H1 (cell line): Measurements from ENCODE around the gene TNC. TPM values are rescaled to one million over a fixed set of nuclear protein-coding genes. Genes with fewer than 3 reads are reported as not detected.

Source experiments
- CTCF ChIA-PET: fragments of 300-600 bp; sonication (Branson Sonifier 250); formaldehyde crosslinking; loops from one replicate; lab custom pipeline; 2021; ENCODE audit not compliant: partially characterized antibody; lab: Charles Lee
- POLR2A ChIA-PET: fragments of 300-600 bp; sonication (Branson Sonifier 250); formaldehyde crosslinking; loops from one replicate; lab custom pipeline; 2021; ENCODE audit warnings: inconsistent platforms; ENCODE audit not compliant: partially characterized antibody; lab: Charles Lee
- DNase-seq, 2 experiments: peaks; one replicate each; pipeline versions ENCODE4 v3.0.0 to v3.0.0-alpha.2; 2010 to 2022; ENCODE audit warnings: low spot score in 2 of 2, low read depth in 1 of 2, mixed read lengths in 1 of 2
- FAIRE-seq: peaks from 2 replicates; lab custom pipeline; 2011; peaks lifted over from hg19 to GRCh38; lab: Jason Lieb, UNC
- H2AFZ ChIP-seq: 2 replicates; pipeline ENCODE4 v1.8.1; 2012; ENCODE audit warnings: low read length, inconsistent platforms
- H2AK5ac ChIP-seq: 2 replicates; pipeline ENCODE4 v1.6.1; 2013; ENCODE audit warnings: low read depth, low read length
- H2BK120ac ChIP-seq: replicated peaks from 2 replicates; pipeline ENCODE3; 2013; ENCODE audit warnings: low read depth, low read length, inconsistent platforms
- H2BK12ac ChIP-seq: 2 replicates; pipeline ENCODE4 v1.6.1; 2013; ENCODE audit warnings: low read depth, low read length
- H2BK15ac ChIP-seq: 2 replicates; pipeline ENCODE4 v1.6.1; 2013; ENCODE audit warnings: low read length
- H2BK20ac ChIP-seq: 2 replicates; pipeline ENCODE4 v1.6.1; 2013; ENCODE audit warnings: low read length
- H2BK5ac ChIP-seq: 2 replicates; pipeline ENCODE4 v1.6.1; 2013; ENCODE audit warnings: low read depth, low read length
- H3K14ac ChIP-seq: 2 replicates; pipeline ENCODE4 v1.6.1; 2013; ENCODE audit warnings: inconsistent platforms; ENCODE audit not compliant: insufficient read length
- H3K18ac ChIP-seq: 2 replicates; pipeline ENCODE4 v1.6.1; 2013; ENCODE audit warnings: low read length; ENCODE audit errors: extremely low read depth
- H3K23ac ChIP-seq: 2 replicates; pipeline ENCODE4 v1.6.1; 2013; ENCODE audit warnings: inconsistent platforms; ENCODE audit not compliant: insufficient read length
- H3K23me2 ChIP-seq: 2 replicates; pipeline ENCODE4 v1.6.1; 2013; ENCODE audit warnings: low read depth, low read length
- H3K27ac ChIP-seq: 2 replicates; pipeline ENCODE4 v1.6.1; 2011; ENCODE audit warnings: low read depth, low read length, inconsistent platforms
- H3K27me3 ChIP-seq, 4 experiments: replicated peaks in 1 of 4; 1 replicate in 1 of 4; 2 replicates in 3 of 4; pipeline versions ENCODE4 v1.6.1 to v1.8.1; 2011 to 2013; ENCODE audit warnings: low read length in 3 of 4, mild to moderate bottlenecking in 3 of 4, inconsistent platforms in 2 of 4, mixed read lengths in 2 of 4, moderate library complexity in 1 of 4; ENCODE audit not compliant: control insufficient read depth in 3 of 4, insufficient read depth in 3 of 4; ENCODE audit errors: extremely low read depth in 1 of 4
- H3K36me3 ChIP-seq, 4 experiments: 2 replicates each; pipeline versions ENCODE4 v1.6.1 to v1.8.1; 2011 to 2013; ENCODE audit warnings: mild to moderate bottlenecking in 4 of 4, low read length in 3 of 4, moderate library complexity in 2 of 4, control low read depth in 1 of 4, inconsistent platforms in 1 of 4; ENCODE audit not compliant: insufficient read depth in 4 of 4, control insufficient read depth in 2 of 4
- H3K4ac ChIP-seq: replicated peaks from 2 replicates; pipeline ENCODE3; 2013; ENCODE audit warnings: low read length, low read depth, mixed read lengths, inconsistent platforms; ENCODE audit not compliant: insufficient read length
- H3K4me1 ChIP-seq, 4 experiments: replicated peaks in 1 of 4; 1 replicate in 1 of 4; 2 replicates in 3 of 4; pipeline versions ENCODE4 v1.6.1 to v1.8.1; 2011 to 2013; ENCODE audit warnings: low read length in 3 of 4, inconsistent platforms in 2 of 4, mixed read lengths in 1 of 4; ENCODE audit not compliant: insufficient read depth in 4 of 4, control insufficient read depth in 3 of 4
- H3K4me2 ChIP-seq, 2 experiments: 2 replicates each; pipeline versions ENCODE4 v1.6.1 to v1.8.1; 2011 to 2013; ENCODE audit warnings: low read depth in 2 of 2, low read length in 2 of 2, control low read depth in 1 of 2, inconsistent platforms in 1 of 2, mild to moderate bottlenecking in 1 of 2; ENCODE audit not compliant: insufficient read depth in 1 of 2
- H3K4me3 ChIP-seq, 4 experiments: fragments of 200-600, 300-600 bp in 1 of 4; sonication (generic), shearing (Covaris generic), sonication (Bioruptor Twin) in 1 of 4; 2 replicates each; pipeline versions ENCODE4 v1.5.1 to v1.8.1; 2011 to 2016; ENCODE audit warnings: low read length in 4 of 4, low read depth in 3 of 4, control low read depth in 2 of 4, inconsistent platforms in 2 of 4, mild to moderate bottlenecking in 2 of 4, mixed read lengths in 1 of 4, moderate library complexity in 1 of 4; ENCODE audit not compliant: insufficient read depth in 2 of 4; ENCODE audit errors: extremely low read depth in 1 of 4
- H3K56ac ChIP-seq: replicated peaks from 2 replicates; pipeline ENCODE3; 2013; ENCODE audit warnings: low read depth, mild to moderate bottlenecking, mixed read lengths, low read length, inconsistent platforms; ENCODE audit not compliant: insufficient read length
- H3K79me1 ChIP-seq: 2 replicates; pipeline ENCODE4 v1.6.1; 2013; ENCODE audit warnings: low read depth, low read length, control low read depth
- H3K79me2 ChIP-seq, 2 experiments: 2 replicates each; pipeline versions ENCODE4 v1.6.1 to v1.8.1; 2012 to 2013; ENCODE audit warnings: low read length in 2 of 2, mild to moderate bottlenecking in 2 of 2, inconsistent platforms in 1 of 2; ENCODE audit not compliant: insufficient read depth in 2 of 2, control insufficient read depth in 1 of 2
- H3K9ac ChIP-seq, 4 experiments: replicated peaks in 1 of 4; 1 replicate in 1 of 4; 2 replicates in 3 of 4; pipeline versions ENCODE4 v1.6.1 to v1.8.1; 2011 to 2013; ENCODE audit warnings: low read depth in 3 of 4, low read length in 3 of 4, control low read depth in 2 of 4, mild to moderate bottlenecking in 2 of 4, moderate library complexity in 2 of 4, inconsistent platforms in 1 of 4; ENCODE audit errors: extremely low read depth in 1 of 4
- H3K9me3 ChIP-seq, 2 experiments: 2 replicates each; pipeline versions ENCODE4 v1.6.1 to v1.8.1; 2012 to 2013; ENCODE audit warnings: mild to moderate bottlenecking in 2 of 2, moderate library complexity in 2 of 2, control low read depth in 1 of 2, inconsistent platforms in 1 of 2, low read depth in 1 of 2, low read length in 1 of 2, mixed read lengths in 1 of 2; ENCODE audit not compliant: insufficient read depth in 2 of 2
- H4K20me1 ChIP-seq, 2 experiments: replicated peaks in 1 of 2; 2 replicates each; pipeline versions ENCODE3 to v1.8.1; 2011 to 2013; ENCODE audit warnings: inconsistent platforms in 2 of 2, low read length in 2 of 2, mild to moderate bottlenecking in 1 of 2; ENCODE audit not compliant: insufficient read depth in 2 of 2, control insufficient read depth in 1 of 2
- H4K5ac ChIP-seq: 2 replicates; pipeline ENCODE4 v1.6.1; 2013; ENCODE audit warnings: low read length, low read depth, mixed read lengths, inconsistent platforms; ENCODE audit not compliant: insufficient read length
- H4K8ac ChIP-seq: 2 replicates; pipeline ENCODE4 v1.8.0; 2013; ENCODE audit warnings: mild to moderate bottlenecking, moderate library complexity, low read length, inconsistent platforms; ENCODE audit not compliant: insufficient read depth; ENCODE audit errors: extremely low read depth
- H4K91ac ChIP-seq: replicated peaks from 2 replicates; pipeline ENCODE3; 2013; ENCODE audit warnings: low read length, mixed read lengths, inconsistent platforms; ENCODE audit not compliant: insufficient read length
- ATF3 ChIP-seq: IDR thresholded peaks from 2 replicates; pipeline ENCODE4 v1.6.1; 2011; ENCODE audit warnings: low read depth, mild to moderate bottlenecking, low read length; ENCODE audit not compliant: insufficient read depth
- CBX5 ChIP-seq: fragments of 300-800, 300-1000 bp; sonication (generic); IDR thresholded peaks from 2 replicates; pipeline ENCODE4 v1.7.1; 2016; ENCODE audit warnings: antibody characterized with exemption, low read length, low read depth
- CEBPB ChIP-seq: IDR thresholded peaks from 2 replicates; pipeline ENCODE4 v1.6.1; 2012; ENCODE audit warnings: low read depth, low read length
- CHD1 ChIP-seq: IDR thresholded peaks from 2 replicates; pipeline ENCODE4 v1.6.1; 2012; ENCODE audit warnings: low read depth, low read length, improper control_type of control experiment
- EZH2 ChIP-seq: fragments of 200-600 bp; sonication (generic); IDR thresholded peaks from 2 replicates; pipeline ENCODE4 v1.7.1; 2012; ENCODE audit warnings: low read depth, mild to moderate bottlenecking, moderate library complexity, low read length, inconsistent platforms; ENCODE audit not compliant: severe bottlenecking
- JUN ChIP-seq: IDR thresholded peaks from 2 replicates; pipeline ENCODE4 v1.6.1; 2011; ENCODE audit warnings: low read depth, mild to moderate bottlenecking, improper control_type of control experiment, low read length
- NANOG ChIP-seq: IDR thresholded peaks from 2 replicates; pipeline ENCODE4 v1.6.1; 2011; ENCODE audit warnings: low read length, low read depth, mild to moderate bottlenecking, inconsistent platforms; ENCODE audit not compliant: insufficient read depth, poor library complexity, severe bottlenecking
- POU5F1 ChIP-seq: IDR thresholded peaks from 2 replicates; pipeline ENCODE4 v1.6.1; 2011; ENCODE audit warnings: low read depth, mild to moderate bottlenecking, low read length, moderate library complexity
- SIN3A ChIP-seq, 2 experiments: IDR thresholded peaks in 1 of 2; conservative IDR thresholded peaks in 1 of 2; 2 replicates each; pipeline ENCODE4 v1.6.1; 2011 to 2012; ENCODE audit warnings: low read length in 2 of 2, improper control_type of control experiment in 1 of 2, low read depth in 1 of 2, mild to moderate bottlenecking in 1 of 2
- SIRT6 ChIP-seq: IDR thresholded peaks from one replicate; pipeline ENCODE4 v1.7.1; 2012; ENCODE audit warnings: low read length, inconsistent platforms
- SP2 ChIP-seq: IDR thresholded peaks from 2 replicates; pipeline ENCODE4 v1.6.1; 2012; ENCODE audit warnings: mild to moderate bottlenecking, low read length, inconsistent platforms
- SP4 ChIP-seq: IDR thresholded peaks from 2 replicates; pipeline ENCODE4 v1.6.1; 2012; ENCODE audit warnings: low read length, inconsistent platforms
- TBP ChIP-seq: IDR thresholded peaks from 2 replicates; pipeline ENCODE4 v1.6.1; 2011; ENCODE audit warnings: low read depth, low read length, improper control_type of control experiment
- TCF12 ChIP-seq: IDR thresholded peaks from 2 replicates; pipeline ENCODE4 v1.6.1; 2011; ENCODE audit warnings: low read depth, mild to moderate bottlenecking, low read length
- WGBS, 2 experiments: shearing (Covaris generic) in 1 of 2; methylation state at CpG; one replicate each; pipeline versions ENCODE4 v1.1.6 to v1.1.7; 2013 to 2015; ENCODE audit warnings: low lambda C conversion rate in 2 of 2, mixed read lengths in 2 of 2, inconsistent platforms in 1 of 2, low coverage in 1 of 2, missing lambda C conversion rate in 1 of 2; ENCODE audit not compliant: insufficient replicate concordance in 2 of 2, insufficient coverage in 1 of 2, insufficient read length in 1 of 2; ENCODE audit errors: extremely low coverage in 1 of 2, missing lambda C conversion rate in 1 of 2; 5-methylcytosine and 5-hydroxymethylcytosine counted together
- polyA plus RNA-seq, 7 experiments: library from polyadenylated mRNA; depleted of rRNA in 3 of 7; stranded (reverse) in 5 of 7; unstranded in 2 of 7; fragments of >200 nt in 5 of 7; fragments of 200-250 nt in 2 of 7; gene quantifications; 1 replicate in 5 of 7; 2 replicates in 1 of 7; 4 replicates in 1 of 7; pipeline versions ENCODE4 v1.2.1 to v1.2.3, GENCODE V29; 2011 to 2013; ENCODE audit warnings: missing spikeins in 2 of 7, mixed read lengths in 2 of 7
- total RNA-seq: library from RNA; stranded (reverse); fragmentation: NEBNext Ultra II Directional; extraction: Animal tissue kit (Norgen Biotek cat#: 25700); gene quantifications from 2 replicates; pipeline ENCODE4 v1.2.1, GENCODE V29; 2021

The TNC gene
- total and polyA plus RNA-seq, 2 of the 8 experiments (the other 6 are each of a cell fraction or from before 2014, with no cell fraction given): 6.2 to 11.4 TPM

- 94% methylated on average over 3 of the region's 3 CpGs; no CpG with 5 or more reads in 1 of the 2 experiments for WGBS, 2 experiments
- no peak for FAIRE-seq
- H3K79me1 ChIP-seq: no peaks in the 10 kb centered on the region
- no peak for TF ChIP-seq SIRT6
- TF ChIP-seq CHD1: no peak
- no peak for TF ChIP-seq NANOG
- no peak for TF ChIP-seq TCF12
- TF ChIP-seq TBP: no peak
- TF ChIP-seq SP2: no peak
- TF ChIP-seq SIN3A (conservative IDR thresholded peaks at IDR 0.05 in 1 of 2, IDR thresholded peaks at IDR 0.05 in 1 of 2; ENCODE audit: low read depth in 1 of 2, low read length in 2 of 2): no peak
- no peak for TF ChIP-seq SP4
- TF ChIP-seq ATF3: no peak
- TF ChIP-seq CBX5: no peak
- TF ChIP-seq CEBPB: no peak
- no peak for TF ChIP-seq JUN
- TF ChIP-seq EZH2: no peak
- no peak for TF ChIP-seq POU5F1
These were observed 34.4 kb upstream of the TNC start for GRCh38 chr9:115152281-115152820.

More at GRCh38 chr9:115152281-115152820, 34.4 kb upstream of the TNC start:
- no peak overlapping the region for H4K91ac ChIP-seq
- H3K36me3 ChIP-seq: no peaks in the 10 kb centered on the region
- no peak overlapping the region for H3K4me3 ChIP-seq
- H3K4me1 ChIP-seq: no peaks in the 10 kb centered on the region
- ChIA-PET CTCF (no interaction called here), POLR2A (interaction anchor here (0.7 kb wide), 1 partner anchor 12 kb away, joined by 3 read pairs; no protein-coding TSS in a partner anchor)
- no peak overlapping the region for H2BK120ac ChIP-seq
- H3K23ac ChIP-seq: no peak overlapping the region
- H2AK5ac ChIP-seq: no peak overlapping the region
- H3K18ac ChIP-seq: no peak overlapping the region
- H2BK5ac ChIP-seq: no peak overlapping the region
- H4K5ac ChIP-seq: no peak overlapping the region
- no peaks in the 10 kb centered on the region for H3K79me2 ChIP-seq
- H2AFZ ChIP-seq: no peak overlapping the region
- H3K23me2 ChIP-seq: no peaks in the 10 kb centered on the region
- no peak overlapping the region for H3K56ac ChIP-seq
- H4K20me1 ChIP-seq: no peaks in the 10 kb centered on the region
- no peak overlapping the region for H3K4ac ChIP-seq
- no peak overlapping the region for H3K14ac ChIP-seq
- H3K27ac ChIP-seq: no peak overlapping the region
- H2BK20ac ChIP-seq: no peak overlapping the region
- H4K8ac ChIP-seq: no peak overlapping the region
- peaks cover 0 to 4% of the 10 kb centered on the region in 2 experiments; a peak in 1 of 4 replicates for H3K9me3 ChIP-seq
- H3K9ac ChIP-seq: no peak overlapping the region
- DNase-seq: no peak
- H2BK15ac ChIP-seq: no peak overlapping the region
- H3K27me3 ChIP-seq: no peaks in the 10 kb centered on the region
- no peak overlapping the region for H2BK12ac ChIP-seq
- H3K4me2 ChIP-seq: no peak overlapping the region
